Subcutaneous adipose tissue (tissue), 4 donors: Measurements from ENCODE around the gene RGS6. TPM values are rescaled to one million over a fixed set of nuclear protein-coding genes. Genes with fewer than 3 reads are reported as not detected.

Experiments
- total RNA-seq, 4 donors: library from RNA; depleted of rRNA; stranded (reverse); fragments of >200 nt; gene quantifications; one replicate each; pipeline ENCODE4 v1.1.0, GENCODE V29; 2016
- TF ChIP-seq, protein P1 (sequence below): fragments of 450-650 bp; IDR thresholded peaks from one replicate; pipeline ENCODE4 v1.5.1; 2016; ENCODE audit warnings: low read depth, mild to moderate bottlenecking, control low read depth, antibody characterized with exemption, moderate library complexity

RGS6 gene
- total RNA-seq, 4 donors from 2014 or later, result 4.4 to 32.0 (median 11.4) TPM

DNA sequence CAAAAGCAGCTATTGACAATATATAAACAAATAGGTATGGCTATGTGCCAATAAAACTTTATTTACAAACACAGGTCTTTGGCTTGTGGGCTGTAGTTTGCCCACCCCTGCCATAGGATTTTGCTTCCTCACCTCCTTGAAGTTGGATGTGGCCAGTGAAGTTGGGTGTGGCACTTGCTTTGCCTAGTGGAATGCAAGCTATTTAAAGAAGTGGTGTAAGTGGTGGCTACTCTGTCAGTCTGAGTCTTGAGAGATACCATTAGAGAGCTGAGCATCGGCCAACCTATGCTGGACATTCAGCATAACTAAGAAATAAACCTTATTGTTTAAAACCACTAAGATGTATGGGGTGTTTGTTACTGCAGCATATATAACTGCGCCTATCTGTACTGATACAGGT lies 321.3 kb downstream of the RGS6 start:
- TF ChIP-seq, protein P1, sequence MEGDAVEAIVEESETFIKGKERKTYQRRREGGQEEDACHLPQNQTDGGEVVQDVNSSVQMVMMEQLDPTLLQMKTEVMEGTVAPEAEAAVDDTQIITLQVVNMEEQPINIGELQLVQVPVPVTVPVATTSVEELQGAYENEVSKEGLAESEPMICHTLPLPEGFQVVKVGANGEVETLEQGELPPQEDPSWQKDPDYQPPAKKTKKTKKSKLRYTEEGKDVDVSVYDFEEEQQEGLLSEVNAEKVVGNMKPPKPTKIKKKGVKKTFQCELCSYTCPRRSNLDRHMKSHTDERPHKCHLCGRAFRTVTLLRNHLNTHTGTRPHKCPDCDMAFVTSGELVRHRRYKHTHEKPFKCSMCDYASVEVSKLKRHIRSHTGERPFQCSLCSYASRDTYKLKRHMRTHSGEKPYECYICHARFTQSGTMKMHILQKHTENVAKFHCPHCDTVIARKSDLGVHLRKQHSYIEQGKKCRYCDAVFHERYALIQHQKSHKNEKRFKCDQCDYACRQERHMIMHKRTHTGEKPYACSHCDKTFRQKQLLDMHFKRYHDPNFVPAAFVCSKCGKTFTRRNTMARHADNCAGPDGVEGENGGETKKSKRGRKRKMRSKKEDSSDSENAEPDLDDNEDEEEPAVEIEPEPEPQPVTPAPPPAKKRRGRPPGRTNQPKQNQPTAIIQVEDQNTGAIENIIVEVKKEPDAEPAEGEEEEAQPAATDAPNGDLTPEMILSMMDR, result no peak

DNA sequence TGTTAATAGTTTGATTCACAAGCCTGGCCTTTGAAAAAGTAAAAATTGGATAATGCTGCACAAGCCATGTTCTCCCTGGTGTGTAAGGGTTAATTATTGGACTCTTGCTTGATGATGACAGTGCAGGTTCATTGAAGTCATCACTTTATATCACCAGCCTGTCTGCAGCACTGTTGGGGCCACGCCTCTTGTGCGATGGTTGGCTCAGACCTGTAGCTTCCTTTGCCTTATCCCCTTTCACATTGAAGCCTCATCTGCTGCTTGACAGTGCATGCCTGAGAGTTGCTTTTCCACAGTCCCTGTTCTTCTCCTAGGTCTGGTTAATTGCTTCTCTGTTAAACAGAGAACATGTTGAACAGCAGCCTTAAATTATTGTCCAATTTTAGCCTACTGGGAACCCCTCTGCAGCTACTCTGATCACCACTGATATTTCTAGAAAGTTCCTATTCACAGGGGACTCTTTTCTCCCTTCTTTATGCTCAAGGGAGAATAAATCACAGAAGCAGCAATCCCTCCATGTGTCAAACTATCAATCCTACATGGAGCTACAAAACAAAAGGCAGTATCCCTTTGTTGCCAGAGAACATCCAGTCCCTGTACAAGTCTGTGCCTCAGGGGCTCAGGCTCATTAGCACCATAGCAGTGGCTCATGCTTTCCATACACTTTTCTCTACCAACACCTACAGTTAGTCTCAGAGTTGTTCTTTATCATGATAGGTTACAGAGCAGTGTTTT lies 322.1 kb downstream of the RGS6 start:
- TF ChIP-seq, protein P1, result no peak

DNA sequence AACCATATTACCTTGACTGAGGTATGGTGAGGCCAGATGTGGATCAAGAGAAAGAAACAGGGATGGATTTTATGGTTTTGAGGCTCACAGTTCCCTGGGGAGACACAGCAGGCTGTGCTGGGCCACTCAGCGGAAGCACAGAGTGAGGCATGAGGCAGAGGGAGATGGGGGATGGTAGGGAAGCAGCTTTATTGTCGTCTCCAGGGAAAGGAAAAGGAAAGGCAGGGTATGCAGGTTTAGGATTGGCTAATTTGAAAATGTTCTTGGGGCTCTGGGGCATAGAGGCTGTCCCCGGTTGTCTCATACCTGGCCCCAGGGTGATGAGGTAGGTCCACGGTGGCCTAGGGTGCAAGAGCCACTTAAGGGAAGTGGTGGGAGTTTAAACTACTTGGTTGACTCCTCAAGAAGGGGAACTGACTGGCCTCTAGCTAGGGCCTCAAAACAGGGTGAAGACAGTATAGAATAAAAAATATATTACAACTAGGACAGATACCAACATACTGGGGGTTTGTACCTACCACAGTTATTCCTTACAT lies 322.8 kb downstream of the RGS6 start:
- TF ChIP-seq, protein P1, result no peak

DNA sequence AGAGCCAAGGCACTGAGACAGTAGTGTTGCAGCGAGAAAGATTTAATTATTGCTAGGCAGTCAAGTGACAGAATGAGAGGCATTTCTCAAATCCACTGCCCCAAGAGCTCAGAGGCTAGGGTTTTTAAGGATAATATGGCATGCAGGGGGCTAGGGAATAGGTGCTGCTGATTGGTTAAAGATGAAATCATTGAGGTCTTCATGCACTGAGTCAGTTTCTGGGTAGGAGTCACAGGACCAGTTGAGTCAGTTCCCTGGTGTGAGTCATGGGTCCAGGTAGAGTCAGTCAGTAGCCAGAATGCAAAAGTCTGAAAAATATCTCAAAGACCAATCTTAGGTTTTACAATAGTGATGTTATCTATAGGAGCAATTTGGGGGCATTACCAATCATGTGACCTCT lies 323.8 kb downstream of the RGS6 start:
- TF ChIP-seq, protein P1, result no peak

DNA sequence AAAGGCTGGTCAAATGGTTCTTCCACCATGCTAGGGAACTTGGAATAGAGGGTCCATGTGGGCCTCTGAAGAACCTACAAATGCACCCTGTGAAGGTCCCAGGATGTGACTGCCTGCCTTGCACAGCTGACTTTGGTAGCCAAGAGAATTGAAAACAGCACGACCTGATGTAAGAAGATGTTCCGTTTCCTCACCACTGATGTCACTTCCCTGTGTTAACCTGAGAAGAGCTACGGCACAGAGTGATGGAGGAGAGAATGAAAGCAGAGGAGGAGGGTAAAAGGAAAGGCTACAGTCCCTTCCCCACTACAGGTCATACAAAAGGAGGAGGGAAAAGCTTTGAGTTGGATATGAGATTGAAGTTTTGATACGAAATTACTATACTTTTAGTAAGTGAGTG lies 328.8 kb downstream of the RGS6 start:
- TF ChIP-seq, protein P1, result no peak

DNA sequence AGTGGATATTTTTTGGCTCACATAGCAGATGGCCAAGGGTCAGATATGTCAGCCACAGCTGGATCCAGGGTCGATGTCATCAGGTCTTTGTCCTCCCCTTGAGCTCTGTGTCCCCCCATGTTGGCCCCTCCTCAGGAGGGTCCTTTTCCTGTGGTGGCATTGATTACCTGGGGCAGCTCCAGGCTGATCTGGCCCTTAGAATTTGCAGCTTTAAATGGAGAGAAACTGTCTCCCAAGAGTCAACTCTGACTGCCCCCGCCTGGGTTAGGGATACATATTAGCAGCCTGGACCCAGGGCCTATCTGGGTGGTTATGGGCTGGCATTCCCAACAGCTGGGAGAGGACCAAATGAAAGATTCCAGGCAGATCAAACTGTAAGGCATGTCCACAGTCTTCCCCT lies 330.5 kb downstream of the RGS6 start:
- TF ChIP-seq, protein P1, result no peak

DNA sequence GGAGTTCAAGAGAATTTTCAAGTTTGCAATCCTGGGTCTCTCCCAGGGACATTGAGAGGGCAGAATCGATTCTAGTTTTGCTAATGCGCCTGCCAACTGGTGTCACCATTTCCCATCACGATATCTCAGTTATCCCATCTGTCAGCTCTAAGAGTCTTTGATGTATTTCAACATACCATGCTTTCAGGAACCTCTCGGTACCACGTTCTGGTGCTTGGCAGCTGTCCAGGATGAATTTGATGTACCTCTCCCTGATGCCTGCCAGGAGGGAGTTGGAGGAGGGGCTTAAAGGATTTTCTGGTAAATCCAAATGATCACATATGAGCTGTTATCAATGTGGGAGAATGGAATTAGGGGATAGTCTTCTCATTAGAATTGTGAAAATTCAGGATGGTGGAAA lies 332.5 kb downstream of the RGS6 start:
- TF ChIP-seq, protein P1, result no peak
